Measurements from ENCODE around the gene PDGFC.

DNA sequence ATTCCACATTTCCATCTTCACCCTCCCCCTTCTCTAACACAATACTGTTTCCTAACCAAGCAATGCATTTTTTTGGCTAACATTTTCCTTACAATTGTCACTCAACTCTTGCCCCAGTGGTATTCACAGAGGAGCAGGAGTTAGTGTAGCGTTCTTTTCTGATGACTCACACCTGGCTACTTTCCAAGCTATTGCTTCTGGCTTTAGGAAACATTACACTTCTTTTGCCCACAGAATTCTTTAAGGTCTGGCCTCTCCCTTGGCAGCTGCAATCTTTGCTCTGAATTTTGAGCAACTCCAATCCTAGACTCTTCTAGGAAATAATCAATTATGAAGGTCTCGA is 27.5 kb upstream of the PDGFC start:
- TF ChIP-seq, protein P1, sequence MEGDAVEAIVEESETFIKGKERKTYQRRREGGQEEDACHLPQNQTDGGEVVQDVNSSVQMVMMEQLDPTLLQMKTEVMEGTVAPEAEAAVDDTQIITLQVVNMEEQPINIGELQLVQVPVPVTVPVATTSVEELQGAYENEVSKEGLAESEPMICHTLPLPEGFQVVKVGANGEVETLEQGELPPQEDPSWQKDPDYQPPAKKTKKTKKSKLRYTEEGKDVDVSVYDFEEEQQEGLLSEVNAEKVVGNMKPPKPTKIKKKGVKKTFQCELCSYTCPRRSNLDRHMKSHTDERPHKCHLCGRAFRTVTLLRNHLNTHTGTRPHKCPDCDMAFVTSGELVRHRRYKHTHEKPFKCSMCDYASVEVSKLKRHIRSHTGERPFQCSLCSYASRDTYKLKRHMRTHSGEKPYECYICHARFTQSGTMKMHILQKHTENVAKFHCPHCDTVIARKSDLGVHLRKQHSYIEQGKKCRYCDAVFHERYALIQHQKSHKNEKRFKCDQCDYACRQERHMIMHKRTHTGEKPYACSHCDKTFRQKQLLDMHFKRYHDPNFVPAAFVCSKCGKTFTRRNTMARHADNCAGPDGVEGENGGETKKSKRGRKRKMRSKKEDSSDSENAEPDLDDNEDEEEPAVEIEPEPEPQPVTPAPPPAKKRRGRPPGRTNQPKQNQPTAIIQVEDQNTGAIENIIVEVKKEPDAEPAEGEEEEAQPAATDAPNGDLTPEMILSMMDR (IDR thresholded peaks at IDR 0.05; ENCODE audit: low read length), result no peak
- no peak for TF ChIP-seq EZH2 (IDR thresholded peaks at IDR 0.05; ENCODE audit: borderline replicate concordance, low read length)

Measured in OCI-LY1 (cell line).